Suprapubic skin (tissue), 4 donors: ENCODE results near the gene CD248. TPM values are rescaled to one million over a fixed set of nuclear protein-coding genes. Genes with fewer than 3 reads are reported as not detected.
A peak's percentile ranks its signal among the peaks of the same experiment; 100 is the strongest.

Source experiments
- DNase-seq, 2 donors: peaks; one replicate each; pipeline ENCODE4 v3.0.0-alpha.2; 2019; ENCODE audit warnings: low spot score in 2 of 2
- H3K27ac ChIP-seq: fragments of 200-600 bp; sonication (generic); one replicate; pipeline ENCODE4 v1.5.1; 2019
- H3K27me3 ChIP-seq: fragments of 200-600 bp; sonication (generic); one replicate; pipeline ENCODE4 v1.5.1; 2019
- H3K36me3 ChIP-seq: fragments of 200-600 bp; sonication (generic); one replicate; pipeline ENCODE4 v1.5.1; 2019
- H3K4me1 ChIP-seq: fragments of 200-600 bp; sonication (generic); one replicate; pipeline ENCODE4 v1.5.1; 2019
- H3K4me3 ChIP-seq: fragments of 200-600 bp; sonication (generic); one replicate; pipeline ENCODE4 v1.5.1; 2019; ENCODE audit warnings: mild to moderate bottlenecking
- H3K9me3 ChIP-seq: fragments of 200-600 bp; sonication (generic); one replicate; pipeline ENCODE4 v1.5.1; 2019
- EP300 ChIP-seq: sonication (generic); formaldehyde crosslinking; IDR thresholded peaks from one replicate; pipeline ENCODE4 v1.6.1; 2017; ENCODE audit warnings: antibody characterized with exemption
- POLR2A ChIP-seq, 2 donors: fragments of 450-650 bp; IDR thresholded peaks; one replicate each; pipeline ENCODE4 v1.6.1; 2017; ENCODE audit warnings: antibody characterized with exemption in 2 of 2, mild to moderate bottlenecking in 2 of 2, moderate library complexity in 2 of 2
- POLR2AphosphoS5 ChIP-seq, 3 donors: sonication (generic); formaldehyde crosslinking; IDR thresholded peaks; one replicate each; pipeline ENCODE4 v1.6.1; 2017; ENCODE audit warnings: antibody characterized with exemption in 3 of 3
- WGBS: methylation state at CpG from one replicate; pipeline ENCODE4 v1.1.5; 2018; 5-methylcytosine and 5-hydroxymethylcytosine counted together
- total RNA-seq, 4 donors: library from RNA; depleted of rRNA; stranded (reverse); fragments of >200 nt; gene quantifications; one replicate each; pipeline ENCODE4 v1.1.0, GENCODE V29; 2016
- TF ChIP-seq, protein P1 (sequence below), 2 donors: fragments of 200-600 bp in 1 of 2; fragments of 450-650 bp in 1 of 2; sonication (generic) in 1 of 2; IDR thresholded peaks; one replicate each; pipeline ENCODE4 v1.5.1; 2016 to 2019; ENCODE audit warnings: antibody characterized with exemption in 2 of 2, mild to moderate bottlenecking in 1 of 2, moderate library complexity in 1 of 2

CD248 gene
- total RNA-seq, 4 donors from 2014 or later: 5.9 to 32.6 (median 19.2) TPM

DNA sequence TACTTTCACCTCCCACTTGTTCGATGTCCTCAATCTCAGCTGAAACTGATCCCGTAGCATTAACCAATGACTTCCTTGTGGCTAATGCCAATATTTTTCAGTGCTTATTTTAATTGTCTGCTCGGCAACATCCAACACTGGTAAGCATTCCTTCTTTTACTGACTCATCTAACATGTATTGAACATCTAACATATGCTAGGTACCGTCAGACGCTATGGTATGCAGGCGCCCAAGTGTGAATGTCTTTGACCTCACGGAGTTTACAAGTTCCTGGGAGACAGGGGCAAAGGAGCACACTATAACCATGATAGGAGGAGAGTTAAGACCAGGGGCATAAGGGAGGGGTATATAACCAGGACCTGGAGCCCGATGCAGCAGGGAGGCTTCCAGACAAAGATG, 26.3 kb upstream of the CD248 start:
- Histone ChIP-seq H3K36me3 (peaks cover 31% of the 10 kb centered on the region), H3K27ac (no peak overlapping the region), H3K9me3 (no peaks in the 10 kb centered on the region), H3K4me1 (peaks cover 57% of the 10 kb centered on the region), H3K4me3 (no peak overlapping the region), H3K27me3 (no peaks in the 10 kb centered on the region)
- DNase-seq: no peak
- TF ChIP-seq, protein P1, sequence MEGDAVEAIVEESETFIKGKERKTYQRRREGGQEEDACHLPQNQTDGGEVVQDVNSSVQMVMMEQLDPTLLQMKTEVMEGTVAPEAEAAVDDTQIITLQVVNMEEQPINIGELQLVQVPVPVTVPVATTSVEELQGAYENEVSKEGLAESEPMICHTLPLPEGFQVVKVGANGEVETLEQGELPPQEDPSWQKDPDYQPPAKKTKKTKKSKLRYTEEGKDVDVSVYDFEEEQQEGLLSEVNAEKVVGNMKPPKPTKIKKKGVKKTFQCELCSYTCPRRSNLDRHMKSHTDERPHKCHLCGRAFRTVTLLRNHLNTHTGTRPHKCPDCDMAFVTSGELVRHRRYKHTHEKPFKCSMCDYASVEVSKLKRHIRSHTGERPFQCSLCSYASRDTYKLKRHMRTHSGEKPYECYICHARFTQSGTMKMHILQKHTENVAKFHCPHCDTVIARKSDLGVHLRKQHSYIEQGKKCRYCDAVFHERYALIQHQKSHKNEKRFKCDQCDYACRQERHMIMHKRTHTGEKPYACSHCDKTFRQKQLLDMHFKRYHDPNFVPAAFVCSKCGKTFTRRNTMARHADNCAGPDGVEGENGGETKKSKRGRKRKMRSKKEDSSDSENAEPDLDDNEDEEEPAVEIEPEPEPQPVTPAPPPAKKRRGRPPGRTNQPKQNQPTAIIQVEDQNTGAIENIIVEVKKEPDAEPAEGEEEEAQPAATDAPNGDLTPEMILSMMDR (IDR thresholded peaks at IDR 0.05): no peak
- TF ChIP-seq POLR2A (IDR thresholded peaks at IDR 0.05): no peak
- TF ChIP-seq POLR2AphosphoS5 (IDR thresholded peaks at IDR 0.05): no peak
- TF ChIP-seq EP300: no peak
- 85% methylated on average over 8 of the region's 8 CpGs for WGBS

DNA sequence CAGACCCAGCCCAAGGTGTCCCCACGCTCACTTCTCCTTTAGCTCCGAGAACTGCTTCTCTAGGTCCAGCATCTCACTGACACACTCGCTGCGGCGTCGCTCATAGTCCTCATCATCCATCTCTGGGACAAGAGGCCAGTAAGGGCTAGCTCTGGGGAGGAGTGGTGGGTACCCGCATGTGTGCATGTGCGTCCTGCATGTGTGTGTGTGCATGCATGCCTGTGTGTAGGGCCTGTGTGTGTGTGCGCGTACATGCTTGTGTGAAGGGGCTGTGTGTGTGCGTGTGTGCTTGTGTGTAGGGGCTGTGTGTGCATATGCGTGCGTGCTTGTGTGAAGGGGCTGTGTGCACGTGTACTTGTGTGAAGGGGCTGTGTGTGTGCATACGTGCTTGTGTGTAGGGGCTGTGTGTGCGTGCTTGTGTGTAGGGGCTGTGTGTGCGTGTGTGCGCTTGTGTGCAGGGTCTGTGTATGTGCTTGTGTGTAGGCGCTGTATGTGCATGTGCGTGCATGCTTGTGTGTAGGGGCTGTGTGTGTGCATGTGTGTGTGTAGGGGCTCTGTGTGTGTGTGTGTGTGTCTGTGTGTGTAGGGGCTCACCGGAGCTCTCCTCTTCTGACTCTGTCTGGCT, 24.8 kb upstream of the CD248 start:
- peaks cover 64% of the 10 kb centered on the region for H3K4me1 ChIP-seq
- H3K27me3 ChIP-seq: no peaks in the 10 kb centered on the region
- WGBS: 96% methylated on average over 21 of the region's 21 CpGs
- H3K9me3 ChIP-seq: no peaks in the 10 kb centered on the region
- no peak overlapping the region for H3K4me3 ChIP-seq
- H3K27ac ChIP-seq: no peak overlapping the region
- peaks cover 41% of the 10 kb centered on the region for H3K36me3 ChIP-seq
- TF ChIP-seq, protein P1 (IDR thresholded peaks at IDR 0.05): no peak
- DNase-seq: no peak

DNA sequence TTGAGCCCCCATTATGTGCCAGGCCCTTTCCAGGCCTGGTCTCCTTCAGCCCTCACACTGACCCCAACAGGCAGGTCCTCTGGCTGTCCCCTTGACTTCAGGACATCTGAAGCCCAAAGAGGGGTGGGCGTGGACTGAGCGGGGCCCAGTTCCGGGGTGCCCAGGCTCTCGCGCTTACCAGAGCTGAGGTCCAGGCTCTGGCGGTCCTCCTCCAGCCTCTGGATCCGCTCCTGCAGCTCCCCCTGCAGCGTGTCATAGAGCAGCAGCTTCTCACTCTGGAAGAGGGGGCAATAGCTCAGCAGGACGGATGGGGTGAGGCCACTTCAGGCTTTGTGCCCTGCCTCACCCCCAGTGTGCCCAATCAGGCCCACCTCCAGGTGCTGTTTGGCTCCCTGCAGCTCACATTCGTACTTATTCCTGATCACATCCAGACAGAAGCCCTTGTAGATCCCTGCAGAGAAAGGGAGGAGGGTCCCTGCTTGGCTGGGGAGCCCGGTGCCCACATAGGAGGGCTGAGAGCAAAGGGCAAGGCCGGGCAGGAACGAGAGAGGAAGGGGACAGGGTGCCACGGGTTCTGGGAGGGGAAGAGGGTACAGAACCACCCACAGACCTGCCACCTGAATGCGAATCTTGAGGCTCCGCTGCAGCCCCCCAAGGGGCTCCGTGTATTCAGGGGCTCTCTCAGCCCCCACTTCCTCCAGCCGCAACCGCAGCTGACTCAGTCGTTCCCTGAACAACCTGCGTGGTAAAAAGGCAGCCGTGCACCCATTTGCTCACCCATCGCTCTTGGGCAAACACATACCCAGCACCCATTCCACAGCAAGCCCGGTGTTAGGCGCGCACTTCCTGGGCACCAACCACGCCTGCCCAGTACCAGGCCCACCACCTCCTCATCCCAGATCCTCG, 24.0 kb upstream of the CD248 start:
- H3K4me1 ChIP-seq: peaks cover 64% of the 10 kb centered on the region

DNA sequence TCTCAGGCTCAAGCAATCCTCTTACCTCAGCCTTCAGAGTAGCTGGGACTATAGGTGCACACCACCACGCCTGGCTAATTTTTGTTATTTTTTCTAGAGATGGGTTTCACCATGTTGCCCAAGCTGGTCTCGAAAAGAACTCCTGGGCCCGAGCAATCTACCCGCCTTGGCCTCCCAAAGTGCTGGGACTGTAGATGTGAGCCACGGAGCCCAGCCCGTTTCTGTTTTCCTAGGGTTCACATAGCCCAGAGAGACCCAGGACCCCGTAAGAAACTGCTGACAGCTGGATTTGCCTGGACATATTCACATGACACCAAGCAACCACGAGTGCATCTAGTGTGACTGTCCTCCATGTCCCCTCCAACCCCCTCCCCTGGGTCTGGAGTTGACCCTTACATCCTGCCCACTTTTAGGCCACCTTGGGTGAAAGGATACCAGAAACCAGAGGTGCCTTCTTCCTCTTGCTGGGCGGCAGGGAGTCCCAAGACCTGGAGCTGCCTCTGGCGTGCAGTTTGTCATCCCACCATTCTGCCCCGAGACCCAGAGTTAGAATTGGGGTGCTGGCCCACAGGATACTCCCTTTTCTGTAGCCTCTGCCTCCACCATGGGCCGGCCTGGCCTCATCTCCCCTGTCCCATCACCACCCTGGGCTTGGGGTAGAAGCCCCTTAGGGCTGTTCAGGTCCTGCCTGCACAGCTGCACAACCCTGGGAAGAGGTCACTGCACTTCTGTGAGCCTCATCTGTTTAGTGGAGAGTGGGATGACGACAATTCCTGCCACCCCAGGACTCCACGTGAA, 23.0 kb upstream of the CD248 start:
- peak overlapping the region; percentile 55 for H3K27ac ChIP-seq
- no peaks in the 10 kb centered on the region for H3K9me3 ChIP-seq
- H3K4me1 ChIP-seq: peaks cover 65% of the 10 kb centered on the region
- 80% methylated on average over 13 of the region's 14 CpGs for WGBS
- DNase-seq: no peak
- H3K27me3 ChIP-seq: no peaks in the 10 kb centered on the region
- no peak for TF ChIP-seq EP300
- TF ChIP-seq, protein P1 (IDR thresholded peaks at IDR 0.05): no peak
- no peak for TF ChIP-seq POLR2AphosphoS5 (IDR thresholded peaks at IDR 0.05)
- TF ChIP-seq POLR2A (IDR thresholded peaks at IDR 0.05): no peak
- H3K36me3 ChIP-seq: peaks cover 41% of the 10 kb centered on the region
- no peak overlapping the region for H3K4me3 ChIP-seq

More for the DNA sequence above, 24.0 kb upstream of the CD248 start:
- TF ChIP-seq POLR2AphosphoS5 (IDR thresholded peaks at IDR 0.05): no peak
- TF ChIP-seq, protein P1 (IDR thresholded peaks at IDR 0.05): no peak
- no peak for TF ChIP-seq EP300
- no peak for TF ChIP-seq POLR2A (IDR thresholded peaks at IDR 0.05)
- Histone ChIP-seq H3K36me3 (peaks cover 41% of the 10 kb centered on the region), H3K27me3 (no peaks in the 10 kb centered on the region), H3K27ac (no peak overlapping the region), H3K9me3 (no peaks in the 10 kb centered on the region), H3K4me3 (no peak overlapping the region)
- no peak for DNase-seq
- WGBS: 91% methylated on average over 20 of the region's 28 CpGs
